Endothelial cell of umbilical vein (primary cell): Measurements from ENCODE around the gene PGD. TPM values are rescaled to one million over a fixed set of nuclear protein-coding genes. Genes with fewer than 3 reads are reported as not detected.

Experiments used
- BruUV-seq: library from RNA; stranded (reverse); fragments of 400-500 nt; replicated peaks from 2 replicates; lab custom pipeline; 2021; lab: Mats Ljungman, UMichigan
- CTCF ChIA-PET: fragments of 300-600, 350-600 bp; sonication (Branson Sonifier 250); formaldehyde crosslinking; loops from one replicate; lab custom pipeline; 2021; ENCODE audit warnings: antibody characterized with exemption, inconsistent platforms; lab: Charles Lee
- POLR2A ChIA-PET: fragments of 300-600, 350-600 bp; sonication (Branson Sonifier 250); formaldehyde crosslinking; loops from one replicate; lab custom pipeline; 2021; ENCODE audit warnings: antibody characterized with exemption, inconsistent platforms; lab: Charles Lee
- DNase-seq: peaks from one replicate; pipeline ENCODE4 v3.0.0-alpha.2; 2011; ENCODE audit warnings: low read depth, low spot score
- FAIRE-seq: peaks from 2 replicates; lab custom pipeline; 2011; peaks lifted over from hg19 to GRCh38; lab: Jason Lieb, UNC
- H2AFZ ChIP-seq: 2 replicates; pipeline ENCODE4 v1.6.0; 2012; ENCODE audit warnings: low read depth, low read length, control low read depth, inconsistent platforms
- H3K27ac ChIP-seq: 2 replicates; pipeline ENCODE4 v1.5.1; 2011; ENCODE audit warnings: low read depth, mild to moderate bottlenecking, control low read depth, low read length, moderate library complexity; ENCODE audit not compliant: insufficient read depth
- H3K27me3 ChIP-seq, 2 experiments: 2 replicates each; pipeline versions ENCODE4 v1.6.0 to v1.6.1; 2011; ENCODE audit warnings: low read length in 2 of 2, mixed read lengths in 1 of 2; ENCODE audit not compliant: control insufficient read depth in 2 of 2, insufficient read depth in 2 of 2
- H3K36me3 ChIP-seq, 2 experiments: 2 replicates in 1 of 2; 3 replicates in 1 of 2; pipeline ENCODE4 v1.5.1; 2011; ENCODE audit warnings: low read length in 2 of 2, mild to moderate bottlenecking in 1 of 2, moderate library complexity in 1 of 2; ENCODE audit not compliant: control insufficient read depth in 2 of 2, insufficient read depth in 2 of 2; ENCODE audit errors: extremely low read depth in 1 of 2
- H3K4me1 ChIP-seq: 3 replicates; pipeline ENCODE4 v1.5.1; 2011; ENCODE audit warnings: mild to moderate bottlenecking, low read length; ENCODE audit not compliant: control insufficient read depth, insufficient read depth; ENCODE audit errors: extremely low read depth
- H3K4me2 ChIP-seq: 2 replicates; pipeline ENCODE4 v1.6.1; 2011; ENCODE audit warnings: low read length, control low read depth, mixed read lengths; ENCODE audit not compliant: insufficient read depth
- H3K4me3 ChIP-seq, 3 experiments: fragments of 200-600 bp in 1 of 3; sonication (generic), shearing (Covaris generic) in 1 of 3; replicated peaks in 1 of 3; 2 replicates each; pipeline ENCODE4 v1.5.1; 2011 to 2016; ENCODE audit warnings: control low read depth in 3 of 3, low read length in 3 of 3, mild to moderate bottlenecking in 2 of 3, inconsistent platforms in 1 of 3, low read depth in 1 of 3, moderate library complexity in 1 of 3; ENCODE audit not compliant: insufficient read depth in 1 of 3
- H3K79me2 ChIP-seq: 2 replicates; pipeline ENCODE4 v1.6.0; 2012; ENCODE audit warnings: low read length, inconsistent platforms; ENCODE audit not compliant: control insufficient read depth, insufficient read depth
- H3K9ac ChIP-seq: replicated peaks from 2 replicates; pipeline ENCODE3; 2011; ENCODE audit warnings: low read length, control low read depth; ENCODE audit not compliant: insufficient read depth; ENCODE audit errors: extremely low read depth
- H3K9me1 ChIP-seq: replicated peaks from 3 replicates; pipeline ENCODE4 v1.6.0; 2011; ENCODE audit warnings: mild to moderate bottlenecking, low read length; ENCODE audit not compliant: control insufficient read depth, insufficient read depth; ENCODE audit errors: extremely low read depth
- H3K9me3 ChIP-seq: replicated peaks from 2 replicates; pipeline ENCODE4 v1.5.1; 2012; ENCODE audit warnings: low read length, inconsistent platforms; ENCODE audit not compliant: control insufficient read depth, insufficient read depth
- H4K20me1 ChIP-seq: replicated peaks from 2 replicates; pipeline ENCODE3; 2011; ENCODE audit warnings: mild to moderate bottlenecking, low read length; ENCODE audit not compliant: control insufficient read depth, insufficient read depth; ENCODE audit errors: extremely low read depth
- EZH2 ChIP-seq: IDR thresholded peaks from 2 replicates; pipeline ENCODE4 v1.6.1; 2012; ENCODE audit warnings: borderline replicate concordance, low read depth, mild to moderate bottlenecking, moderate library complexity, low read length, inconsistent platforms; ENCODE audit not compliant: severe bottlenecking
- FOS ChIP-seq: IDR thresholded peaks from 2 replicates; pipeline ENCODE4 v1.6.1; 2011; ENCODE audit warnings: mild to moderate bottlenecking, low read length, moderate library complexity, borderline replicate concordance; ENCODE audit not compliant: insufficient read depth
- GATA2 ChIP-seq: IDR thresholded peaks from 2 replicates; pipeline ENCODE4 v1.7.0; 2011; ENCODE audit warnings: low read depth, mild to moderate bottlenecking, moderate library complexity, mixed read lengths, low read length; ENCODE audit not compliant: insufficient read length, insufficient read depth
- JUN ChIP-seq: IDR thresholded peaks from 2 replicates; pipeline ENCODE4 v1.6.1; 2011; ENCODE audit warnings: borderline replicate concordance, low read depth; ENCODE audit not compliant: insufficient read length, insufficient read depth
- MYC ChIP-seq: IDR thresholded peaks from one replicate; pipeline ENCODE4 v1.6.1; 2011; ENCODE audit warnings: mild to moderate bottlenecking, low read depth, low read length
- POLR2A ChIP-seq: IDR thresholded peaks from 2 replicates; pipeline ENCODE4 v1.6.1; 2012; ENCODE audit warnings: low read depth, mild to moderate bottlenecking, control low read depth, low read length
- POLR2AphosphoS5 ChIP-seq: IDR thresholded peaks from 2 replicates; pipeline ENCODE4 v1.6.1; 2012; ENCODE audit warnings: low read depth, mild to moderate bottlenecking, control low read depth, low read length, moderate library complexity; ENCODE audit not compliant: insufficient read depth
- dilution Hi-C: fragments of 300-500 bp; cut with MboI; formaldehyde crosslinking; loops from one replicate; pipeline ENCODE4 v1.15.0; 2019; ENCODE audit warnings: low sequenced_read_pairs; ENCODE audit not compliant: extremely low pct_ligation_motif_present
- intact Hi-C: fragments of 100-400 bp; cut with micrococcal nuclease; formaldehyde crosslinking; loops from one replicate; pipeline ENCODE4 v1.10.0; 2022
- polyA plus RNA-seq, 4 experiments: library from polyadenylated mRNA; depleted of rRNA in 3 of 4; stranded (reverse) in 3 of 4; unstranded in 1 of 4; fragments of >200 nt; gene quantifications; 2 replicates each; pipeline versions ENCODE4 v1.2.1 to v1.2.3, GENCODE V29; 2011 to 2012; ENCODE audit warnings: missing spikeins in 1 of 4
- total RNA-seq: library from RNA; stranded (reverse); gene quantifications from 2 replicates; pipeline ENCODE4 v1.2.3, GENCODE V29; 2021
- TF ChIP-seq, protein P1 (sequence below), 2 donors: IDR thresholded peaks; 1 replicate in 1 of 2; 2 replicates in 1 of 2; pipeline ENCODE4 v1.5.1; 2011; ENCODE audit warnings: low read length in 2 of 2, mild to moderate bottlenecking in 2 of 2, moderate library complexity in 2 of 2, control low read depth in 1 of 2, inconsistent platforms in 1 of 2, low read depth in 1 of 2; ENCODE audit not compliant: insufficient read depth in 1 of 2; ENCODE audit errors: extremely low read depth in 1 of 2
- TF ChIP-seq, protein P2 (sequence below): IDR thresholded peaks from 2 replicates; pipeline ENCODE4 v1.6.1; 2011; ENCODE audit not compliant: insufficient read depth, insufficient read length

Gene PGD
- total and polyA plus RNA-seq, 2 donors (not counting 3 experiments of a cell fraction or from before 2014, with no cell fraction given), result 196 to 303 TPM

DNA sequence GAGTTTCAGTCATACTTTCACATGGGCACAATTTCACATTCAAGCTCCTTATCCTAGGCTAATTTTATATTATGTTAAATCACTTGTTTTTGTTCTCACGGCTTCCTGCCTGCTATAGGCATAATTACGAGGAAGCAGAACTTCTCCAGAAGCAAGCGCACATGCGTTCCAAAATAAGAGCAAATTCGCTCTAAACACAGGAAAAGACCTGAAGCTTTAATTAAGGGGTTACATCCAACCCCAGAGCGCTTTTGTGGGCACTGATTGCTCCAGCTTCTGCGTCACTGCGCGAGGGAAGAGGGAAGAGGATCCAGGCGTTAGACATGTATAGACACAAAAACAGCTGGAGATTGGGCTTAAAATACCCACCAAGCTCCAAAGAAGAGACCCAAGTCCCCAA lies 50.9 kb downstream of the PGD start, which contains the start of gene CORT:
CORT (plus strand) TSS at position 281 of the 400 bp plus-strand sequence. CDS start 193 bp downstream, outside the sequence.
- dilution Hi-C loops (no loop called here), intact Hi-C loops (loop anchor here (5.0 kb wide), 1 partner anchor 998 kb away; no protein-coding TSS in a partner anchor)
- no peak within 1 kb of the TSS for H3K27ac ChIP-seq
- no peak for DNase-seq
- no peak for FAIRE-seq
- no peaks in the 10 kb centered on the region for H3K9me1 ChIP-seq
- no peaks in the 10 kb centered on the region for H3K27me3 ChIP-seq
- ChIA-PET POLR2A (no interaction called here), CTCF (interaction anchor here (0.9 to 1.1 kb wide), 2 partner anchors 18 to 20 kb away, joined by 3 to 4 read pairs; partner anchors contain the start of gene CENPS)
- no peaks in the 10 kb centered on the region for H3K9me3 ChIP-seq
- H3K36me3 ChIP-seq, result no peaks in the 10 kb centered on the region
- H3K9ac ChIP-seq, result no peak within 1 kb of the TSS
- no peaks in the 10 kb centered on the region for H4K20me1 ChIP-seq
- no peak within 1 kb of the TSS for H3K4me3 ChIP-seq
- peaks cover 9% of the 10 kb centered on the region for H3K4me1 ChIP-seq
- TF ChIP-seq FOS (no peak), POLR2AphosphoS5 (no peak), MYC (no peak), POLR2A (no peak), GATA2 (no peak), JUN (no peak), EZH2 (no peak)
- TF ChIP-seq, protein P1, sequence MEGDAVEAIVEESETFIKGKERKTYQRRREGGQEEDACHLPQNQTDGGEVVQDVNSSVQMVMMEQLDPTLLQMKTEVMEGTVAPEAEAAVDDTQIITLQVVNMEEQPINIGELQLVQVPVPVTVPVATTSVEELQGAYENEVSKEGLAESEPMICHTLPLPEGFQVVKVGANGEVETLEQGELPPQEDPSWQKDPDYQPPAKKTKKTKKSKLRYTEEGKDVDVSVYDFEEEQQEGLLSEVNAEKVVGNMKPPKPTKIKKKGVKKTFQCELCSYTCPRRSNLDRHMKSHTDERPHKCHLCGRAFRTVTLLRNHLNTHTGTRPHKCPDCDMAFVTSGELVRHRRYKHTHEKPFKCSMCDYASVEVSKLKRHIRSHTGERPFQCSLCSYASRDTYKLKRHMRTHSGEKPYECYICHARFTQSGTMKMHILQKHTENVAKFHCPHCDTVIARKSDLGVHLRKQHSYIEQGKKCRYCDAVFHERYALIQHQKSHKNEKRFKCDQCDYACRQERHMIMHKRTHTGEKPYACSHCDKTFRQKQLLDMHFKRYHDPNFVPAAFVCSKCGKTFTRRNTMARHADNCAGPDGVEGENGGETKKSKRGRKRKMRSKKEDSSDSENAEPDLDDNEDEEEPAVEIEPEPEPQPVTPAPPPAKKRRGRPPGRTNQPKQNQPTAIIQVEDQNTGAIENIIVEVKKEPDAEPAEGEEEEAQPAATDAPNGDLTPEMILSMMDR (IDR thresholded peaks at IDR 0.05; ENCODE audit: extremely low read depth in 1 of 2, insufficient read depth in 1 of 2, low read depth in 1 of 2, low read length in 2 of 2), result no peak
- TF ChIP-seq, protein P2, sequence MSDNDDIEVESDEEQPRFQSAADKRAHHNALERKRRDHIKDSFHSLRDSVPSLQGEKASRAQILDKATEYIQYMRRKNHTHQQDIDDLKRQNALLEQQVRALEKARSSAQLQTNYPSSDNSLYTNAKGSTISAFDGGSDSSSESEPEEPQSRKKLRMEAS, result no peak
- no TSS peak for BruUV-seq
- no peak within 1 kb of the TSS for H2AFZ ChIP-seq
- H3K4me2 ChIP-seq, result no peak within 1 kb of the TSS
- H3K79me2 ChIP-seq, result no peaks in the 10 kb centered on the region
